Suprapubic skin (tissue), 2 donors: ENCODE data around the gene GRK4.

Experiments
- EP300 ChIP-seq: sonication (generic); formaldehyde crosslinking; IDR thresholded peaks from one replicate; pipeline ENCODE4 v1.6.1; 2017; ENCODE audit warnings: antibody characterized with exemption
- POLR2A ChIP-seq, 2 donors: fragments of 450-650 bp; IDR thresholded peaks; one replicate each; pipeline ENCODE4 v1.6.1; 2017; ENCODE audit warnings: antibody characterized with exemption in 2 of 2, mild to moderate bottlenecking in 2 of 2, moderate library complexity in 2 of 2

DNA sequence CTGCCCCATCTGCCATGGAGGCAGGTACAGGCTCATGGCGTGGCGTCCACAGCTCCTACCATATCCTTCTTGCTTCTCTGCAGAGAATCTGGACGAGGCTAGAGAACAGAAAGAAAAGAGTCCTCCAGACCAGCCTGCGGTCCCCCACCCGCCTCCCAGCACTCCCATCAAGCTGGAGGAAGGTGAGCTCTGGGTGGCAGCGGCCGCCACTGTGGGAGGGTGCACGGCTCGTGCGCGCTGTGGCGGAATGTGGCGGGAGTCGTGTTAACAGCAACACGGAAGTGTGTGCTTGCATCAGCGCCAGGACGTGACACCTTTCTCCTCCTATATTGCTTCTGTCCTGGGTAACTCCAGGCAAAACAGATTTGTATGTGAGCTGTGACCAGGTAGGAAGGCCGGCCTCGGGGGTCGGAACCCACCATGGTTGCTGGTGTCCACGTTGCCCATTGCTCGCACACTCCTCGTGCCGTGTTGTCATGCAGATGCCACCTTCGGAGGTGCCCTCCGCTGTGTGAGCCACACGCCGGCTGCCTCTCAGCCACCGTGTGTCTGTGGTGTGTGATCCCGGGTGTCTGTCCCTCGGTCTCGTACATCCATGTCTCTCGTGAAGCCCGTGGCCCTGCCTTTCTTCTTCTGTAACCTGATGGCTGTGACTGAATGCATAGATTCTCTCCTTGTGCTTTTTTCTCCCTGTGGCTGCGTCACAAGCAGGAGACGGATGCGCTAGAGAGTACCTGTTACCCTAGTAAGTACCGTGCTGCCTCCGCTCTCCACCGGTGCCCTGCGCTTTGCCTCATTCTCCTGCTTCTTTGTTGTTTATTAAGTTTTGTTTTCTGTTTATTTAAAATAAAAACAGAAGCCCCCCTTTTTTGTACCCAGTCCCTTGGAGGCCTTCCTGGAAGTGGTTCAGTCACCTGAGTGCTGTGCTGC, 37.2 kb upstream of the GRK4 start:
- TF ChIP-seq POLR2A (IDR thresholded peaks at IDR 0.05) (no peak), EP300 (no peak)
